ENCODE measurements around the gene TRIM59. TPM values are rescaled to one million over a fixed set of nuclear protein-coding genes. Genes with fewer than 3 reads are reported as not detected.

The TRIM59 gene
- total and polyA plus RNA-seq, 2 of the 4 experiments (the other 2 are of a cell fraction) = 8.0 to 65.4 TPM

- H2BK120ac ChIP-seq (ENCODE audit: low read depth, low read length) = no peak overlapping the region
- no TSS peak for BruUV-seq (replicated peaks)
- intact Hi-C loops (cut with micrococcal nuclease) (no loop called here), dilution Hi-C loops (cut with HindIII; ENCODE audit: low sequenced_read_pairs, unreplicated experiment) (no loop called here), in situ Hi-C loops (cut with MboI; ENCODE audit: low sequenced_read_pairs) (no loop called here)
- H4K20me1 ChIP-seq (ENCODE audit: insufficient read depth, low read length) = no peaks in the 10 kb centered on the region
- WGBS, 2 experiments (ENCODE audit: extremely low coverage in 2 of 2, insufficient read length in 1 of 2) = 67% methylated on average over 1 of the region's 9 CpGs; no CpG with 5 or more reads in 1 of the 2 experiments
- H3K18ac ChIP-seq (ENCODE audit: low read depth, low read length) = no peak overlapping the region
- no peaks in the 10 kb centered on the region for H3K9me3 ChIP-seq (ENCODE audit: control insufficient read depth, insufficient read depth, low read length)
- H3K27me3 ChIP-seq (ENCODE audit: control insufficient read depth, insufficient read depth, low read length) = no peaks in the 10 kb centered on the region
- DNase-seq (no peak), ATAC-seq (ENCODE audit: low read depth) (no peak)
- POLR2A ChIA-PET (ENCODE audit: unreplicated experiment) = no interaction called here
- H3K4me1 ChIP-seq (ENCODE audit: control insufficient read depth, insufficient read depth, low read length) = no peaks in the 10 kb centered on the region
- H3K56ac ChIP-seq (ENCODE audit: extremely low read depth, insufficient read depth, low read length) = no peak overlapping the region
- H3K14ac ChIP-seq (replicated peaks; ENCODE audit: low read depth, low read length) = no peak overlapping the region
- no peak overlapping the region for H3K4me3 ChIP-seq (ENCODE audit: insufficient read depth, low read depth, low read length)
- H4K8ac ChIP-seq (ENCODE audit: low read depth in 2 of 2, low read length in 2 of 2) = no peak overlapping the region
- CTCF ChIA-PET = no interaction called here
- no peak overlapping the region for H2BK15ac ChIP-seq (ENCODE audit: low read depth, low read length)
- no peak overlapping the region for H2AK5ac ChIP-seq (ENCODE audit: low read depth, low read length)
- TF ChIP-seq RFX5 (IDR thresholded peaks at IDR 0.05; ENCODE audit: low read depth, low read length) = no peak
- no peak for TF ChIP-seq RAD21 (IDR thresholded peaks at IDR 0.05; ENCODE audit: low read length)
- TF ChIP-seq ELK1 (IDR thresholded peaks at IDR 0.05; ENCODE audit: borderline replicate concordance, low read depth, low read length) = no peak
- no peak overlapping the region for H2AFZ ChIP-seq (replicated peaks; ENCODE audit: low read length, poor library complexity)
- no peaks in the 10 kb centered on the region for H3K36me3 ChIP-seq (ENCODE audit: control insufficient read depth, insufficient read depth, low read length)
- H3K23ac ChIP-seq (ENCODE audit: low read depth, low read length) = no peak overlapping the region
- H2BK20ac ChIP-seq (ENCODE audit: low read depth, low read length) = no peak overlapping the region
- no peak overlapping the region for H3K4ac ChIP-seq (ENCODE audit: low read depth, low read length)
- H4K5ac ChIP-seq (ENCODE audit: low read depth, low read length) = no peak overlapping the region
- H3K4me2 ChIP-seq (ENCODE audit: low read depth, low read length) = no peak overlapping the region
- no peaks in the 10 kb centered on the region; the same call in 1 of the 2 replicates for H3K9me1 ChIP-seq (ENCODE audit: insufficient read depth, low read length)
- H2BK5ac ChIP-seq (ENCODE audit: low read depth, low read length, poor library complexity, severe bottlenecking) = no peak overlapping the region
- H2AK9ac ChIP-seq (replicated peaks; ENCODE audit: low read depth, low read length, poor library complexity) = no peak overlapping the region
- H3K9ac ChIP-seq (ENCODE audit: low read depth, low read length) = no peak overlapping the region
- no peak overlapping the region for H3K27ac ChIP-seq (ENCODE audit: insufficient read depth, low read length)
- no peaks in the 10 kb centered on the region for H3K79me1 ChIP-seq (ENCODE audit: low read depth in 1 of 2, low read length in 2 of 2)
- H4K91ac ChIP-seq (ENCODE audit: insufficient read depth, low read depth, low read length) = no peak overlapping the region
Observed at GRCh38 chr3:160459450-160459970, 9.9 kb upstream of the TRIM59 start.
